IgD-negative memory B cell (primary cell): Measurements from ENCODE around the gene TRIB2. TPM values are rescaled to one million over a fixed set of nuclear protein-coding genes. Genes with fewer than 3 reads are reported as not detected.

Experiments
- H3K27ac Mint-ChIP-seq, 3 donors: one replicate each; pipeline ENCODE4 v1.8.0; 2020 to 2022; ENCODE audit warnings: mild to moderate bottlenecking in 3 of 3, mixed read lengths in 3 of 3, moderate library complexity in 1 of 3
- H3K27me3 Mint-ChIP-seq: one replicate; pipeline ENCODE4 v1.8.0; 2021; ENCODE audit warnings: mixed read lengths
- H3K36me3 Mint-ChIP-seq: one replicate; pipeline ENCODE4 v1.8.0; 2020; ENCODE audit warnings: mild to moderate bottlenecking, mixed read lengths
- H3K4me1 Mint-ChIP-seq, 3 donors: one replicate each; pipeline ENCODE4 v1.8.0; 2020 to 2022; ENCODE audit warnings: mixed read lengths in 3 of 3, mild to moderate bottlenecking in 1 of 3
- H3K4me3 Mint-ChIP-seq, 4 donors: one replicate each; pipeline ENCODE4 v1.8.0; 2020 to 2022; ENCODE audit warnings: mild to moderate bottlenecking in 4 of 4, mixed read lengths in 4 of 4, moderate library complexity in 3 of 4
- H3K9me3 Mint-ChIP-seq, 3 donors: one replicate each; pipeline ENCODE4 v1.8.0; 2020 to 2021; ENCODE audit warnings: mixed read lengths in 3 of 3, mild to moderate bottlenecking in 1 of 3
- polyA plus RNA-seq: library from polyadenylated mRNA; unstranded; fragments of 300-500 nt; fragmentation: Illumina TruSeq; gene quantifications from one replicate; pipeline ENCODE4 v1.2.3, GENCODE V29; 2021

TRIB2 gene
- polyA plus RNA-seq, 1 donor from 2014 or later: 41.2 TPM

DNA sequence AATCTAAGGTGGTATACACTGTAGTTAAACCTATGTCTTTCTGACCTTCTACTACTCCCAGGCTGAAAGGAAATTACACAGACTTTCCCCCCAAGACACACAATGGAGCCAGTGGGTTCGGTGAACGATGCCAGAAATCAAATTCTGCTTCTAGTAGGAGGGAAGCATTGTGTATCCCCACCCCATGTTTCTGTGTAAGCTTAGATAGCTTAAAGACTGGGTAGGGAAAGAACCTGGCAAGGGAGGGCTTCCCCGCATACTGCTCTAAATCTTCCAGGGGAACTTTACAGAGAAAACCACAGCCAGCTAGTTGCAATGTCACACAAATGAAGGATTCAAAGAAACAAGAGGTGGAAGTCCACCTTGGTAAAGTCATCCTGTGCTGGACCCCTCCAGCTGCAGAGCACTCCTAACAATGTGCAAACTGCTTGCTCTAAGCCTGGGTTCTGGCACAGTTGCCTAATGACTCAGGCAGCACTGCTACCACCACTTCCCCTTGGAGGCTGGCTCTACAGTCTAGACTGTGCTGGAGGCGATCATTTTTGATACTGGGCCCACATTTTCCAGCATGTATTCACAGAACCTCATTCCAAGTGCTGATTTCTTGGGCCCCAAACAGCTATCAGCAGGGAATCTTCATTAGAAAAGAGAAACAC is 47.5 kb downstream of the TRIB2 start:
- Mint-ChIP-seq H3K36me3 (no peaks in the 10 kb centered on the region), H3K4me3 (no peak overlapping the region), H3K9me3 (peaks cover 0 to 8% (median 0%) of the 10 kb centered on the region in 3 donors), H3K27ac (no peak overlapping the region), H3K27me3 (peaks cover 13% of the 10 kb centered on the region), H3K4me1 (no peaks in the 10 kb centered on the region)

GRCh38 chr2:12764849-12765605 is 48.3 kb downstream of the TRIB2 start:
- H3K27me3 Mint-ChIP-seq: peaks cover 20% of the 10 kb centered on the region
- peaks cover 0 to 8% (median 0%) of the 10 kb centered on the region in 3 donors for H3K9me3 Mint-ChIP-seq
- H3K4me1 Mint-ChIP-seq: no peaks in the 10 kb centered on the region
- H3K4me3 Mint-ChIP-seq: no peak overlapping the region
- no peaks in the 10 kb centered on the region for H3K36me3 Mint-ChIP-seq
- H3K27ac Mint-ChIP-seq: no peak overlapping the region

DNA sequence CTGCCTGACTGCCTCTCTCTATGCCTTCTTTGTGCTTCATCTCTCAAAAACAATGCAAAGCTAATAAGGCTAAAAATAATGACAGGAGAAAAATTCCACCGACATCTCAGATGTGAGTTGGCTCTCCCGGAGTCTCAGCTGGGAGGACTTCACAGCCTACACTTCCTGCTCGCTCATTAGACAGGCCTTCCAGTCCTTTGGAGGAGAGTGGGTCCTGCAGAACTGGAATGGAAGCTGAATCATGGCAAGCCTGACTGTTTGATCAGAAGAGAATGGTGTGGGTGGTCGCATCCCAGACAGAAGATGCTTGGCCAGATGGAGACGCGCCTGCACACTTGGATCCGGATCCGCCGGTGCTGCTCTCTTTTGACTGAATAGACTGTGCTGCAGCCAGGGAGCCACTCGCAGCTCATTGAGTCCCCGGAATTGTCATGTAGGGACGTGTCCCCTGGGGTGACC is 49.7 kb downstream of the TRIB2 start:
- Mint-ChIP-seq H3K36me3 (no peaks in the 10 kb centered on the region), H3K27ac (no peak overlapping the region), H3K27me3 (peaks cover 24% of the 10 kb centered on the region), H3K9me3 (peaks cover 0 to 8% (median 0%) of the 10 kb centered on the region in 3 donors), H3K4me1 (no peaks in the 10 kb centered on the region), H3K4me3 (no peak overlapping the region)

GRCh38 chr2:12767541-12767940 is 50.8 kb downstream of the TRIB2 start:
- no peaks in the 10 kb centered on the region for H3K4me1 Mint-ChIP-seq
- no peak overlapping the region for H3K27ac Mint-ChIP-seq
- H3K4me3 Mint-ChIP-seq: no peak overlapping the region
- H3K9me3 Mint-ChIP-seq: peaks cover 0 to 8% (median 0%) of the 10 kb centered on the region in 3 donors
- H3K36me3 Mint-ChIP-seq: no peaks in the 10 kb centered on the region
- H3K27me3 Mint-ChIP-seq: peaks cover 21% of the 10 kb centered on the region

DNA sequence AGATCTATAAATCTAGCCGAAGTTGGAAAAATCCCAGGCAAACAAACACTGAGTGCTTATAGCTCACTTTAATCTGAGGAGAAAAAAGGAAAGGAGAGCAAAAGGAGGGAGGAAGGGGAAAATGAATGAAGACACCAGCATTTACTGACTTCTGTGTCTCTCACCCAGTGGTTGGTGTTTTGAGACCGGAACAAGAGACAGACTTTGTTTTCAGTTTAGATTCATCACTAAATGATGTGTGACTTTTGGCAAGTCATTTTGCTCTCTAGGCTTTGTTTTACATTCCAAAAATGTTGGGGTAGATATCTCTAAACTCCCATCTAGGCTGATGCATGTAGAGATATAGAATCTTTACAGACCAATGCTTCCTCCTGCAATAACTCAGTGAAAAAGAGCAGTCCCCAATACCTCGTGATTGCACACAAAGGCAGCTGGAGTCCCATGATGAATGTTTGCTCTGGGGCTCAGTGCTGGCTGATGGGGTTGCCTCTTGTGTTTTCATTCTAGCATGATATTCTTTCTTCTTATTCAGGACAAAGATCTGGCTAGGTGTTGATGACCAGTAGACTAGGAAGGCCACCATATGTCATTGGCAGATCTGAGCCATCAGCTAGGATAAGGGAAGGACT is 51.4 kb downstream of the TRIB2 start:
- Mint-ChIP-seq H3K4me1 (no peaks in the 10 kb centered on the region), H3K9me3 (peaks cover 0 to 8% (median 0%) of the 10 kb centered on the region in 3 donors), H3K36me3 (no peaks in the 10 kb centered on the region), H3K27ac (no peak overlapping the region), H3K4me3 (no peak overlapping the region), H3K27me3 (peaks cover 19% of the 10 kb centered on the region)

- Mint-ChIP-seq H3K4me3 (no peak overlapping the region), H3K9me3 (peaks cover 0 to 3% (median 3%) of the 10 kb centered on the region in 3 donors), H3K27me3 (peaks cover 19% of the 10 kb centered on the region), H3K4me1 (no peaks in the 10 kb centered on the region), H3K36me3 (no peaks in the 10 kb centered on the region), H3K27ac (no peak overlapping the region)
These were observed 52.9 kb downstream of the TRIB2 start for GRCh38 chr2:12769492-12770105.

DNA sequence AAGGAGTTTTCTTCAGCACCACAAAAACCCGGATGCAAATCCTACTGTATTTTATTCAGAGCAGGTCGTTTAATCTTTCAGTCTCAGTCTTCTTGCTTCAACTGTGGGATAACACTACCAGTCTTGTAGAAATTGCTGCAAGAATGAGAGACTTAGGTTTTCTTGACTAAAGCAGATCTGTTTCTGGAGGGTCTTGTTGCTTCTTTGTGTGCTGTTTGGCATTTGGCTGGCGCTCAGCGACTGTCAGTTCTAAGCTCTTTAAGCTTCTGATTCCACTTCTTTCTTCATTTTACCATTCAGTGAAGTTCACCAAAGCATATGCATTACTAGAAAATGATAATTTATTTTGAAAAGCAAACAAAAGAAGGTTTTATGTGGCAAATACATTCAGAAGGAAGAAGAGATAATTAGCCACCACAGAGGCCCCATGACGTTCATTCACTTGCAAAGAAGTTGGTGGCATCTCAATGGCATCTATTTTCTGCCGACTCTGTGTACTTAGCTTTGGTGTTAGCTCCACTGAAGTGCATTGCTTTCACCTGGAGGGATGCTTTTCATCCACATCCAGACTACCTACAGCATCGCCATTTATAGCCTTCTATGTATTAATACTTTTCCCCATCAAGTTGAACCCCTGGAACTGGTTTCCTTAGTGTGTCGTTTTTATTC is 53.7 kb downstream of the TRIB2 start:
- no peaks in the 10 kb centered on the region for H3K4me1 Mint-ChIP-seq
- H3K27me3 Mint-ChIP-seq: peaks cover 19% of the 10 kb centered on the region
- H3K27ac Mint-ChIP-seq: no peak overlapping the region
- no peaks in the 10 kb centered on the region for H3K36me3 Mint-ChIP-seq
- H3K9me3 Mint-ChIP-seq: peaks cover 0 to 3% (median 0%) of the 10 kb centered on the region in 3 donors
- H3K4me3 Mint-ChIP-seq: no peak overlapping the region

GRCh38 chr2:12771154-12771553 is 54.4 kb downstream of the TRIB2 start:
- Mint-ChIP-seq H3K4me3 (no peak overlapping the region), H3K27me3 (peaks cover 15% of the 10 kb centered on the region), H3K4me1 (no peaks in the 10 kb centered on the region)

DNA sequence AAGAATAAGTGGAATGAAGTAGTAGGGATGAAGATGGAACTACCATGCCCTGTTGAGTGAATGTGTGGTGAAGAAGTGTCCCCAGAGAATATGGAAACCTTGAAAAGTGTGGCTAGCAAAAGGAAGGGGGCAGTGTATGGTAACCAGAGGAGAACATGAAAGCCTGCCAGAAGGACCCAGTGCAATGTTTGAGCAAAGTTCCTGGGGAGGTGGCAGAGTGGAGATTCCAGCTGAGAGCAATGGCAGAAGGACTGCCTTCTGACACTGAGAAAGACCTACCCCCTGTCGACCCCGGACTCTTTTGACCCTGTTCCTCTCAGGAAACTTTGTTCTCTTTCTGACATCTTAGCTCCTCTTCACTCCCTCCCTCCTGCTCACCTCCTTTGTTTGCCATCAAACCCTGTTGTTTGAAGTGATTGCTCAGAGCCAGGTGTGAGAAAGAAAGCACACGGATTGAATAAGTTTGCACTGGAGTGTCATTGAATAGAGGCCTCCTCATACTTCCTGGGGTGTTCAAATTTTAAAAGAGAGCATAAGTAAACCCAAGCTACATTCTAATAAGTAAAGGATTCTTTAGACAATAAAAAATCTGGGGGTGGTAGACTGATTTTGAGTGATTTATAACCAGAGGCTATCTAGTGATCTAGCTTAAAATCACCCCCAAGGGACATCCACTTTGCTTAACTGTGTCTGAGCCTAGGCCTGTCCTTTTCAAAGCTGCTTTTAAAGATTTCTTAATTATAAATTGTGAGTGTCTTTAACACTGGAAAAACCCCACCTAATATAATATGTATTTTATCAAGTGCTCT is 57.1 kb downstream of the TRIB2 start:
- Mint-ChIP-seq H3K36me3 (no peaks in the 10 kb centered on the region), H3K4me1 (no peaks in the 10 kb centered on the region), H3K27ac (no peak overlapping the region), H3K27me3 (peaks cover 13% of the 10 kb centered on the region), H3K9me3 (peaks cover 0 to 3% (median 0%) of the 10 kb centered on the region in 3 donors), H3K4me3 (no peak overlapping the region)

More at GRCh38 chr2:12771154-12771553, 54.4 kb downstream of the TRIB2 start:
- no peaks in the 10 kb centered on the region for H3K36me3 Mint-ChIP-seq
- H3K9me3 Mint-ChIP-seq: peaks cover 0 to 3% (median 0%) of the 10 kb centered on the region in 3 donors
- no peak overlapping the region for H3K27ac Mint-ChIP-seq

DNA sequence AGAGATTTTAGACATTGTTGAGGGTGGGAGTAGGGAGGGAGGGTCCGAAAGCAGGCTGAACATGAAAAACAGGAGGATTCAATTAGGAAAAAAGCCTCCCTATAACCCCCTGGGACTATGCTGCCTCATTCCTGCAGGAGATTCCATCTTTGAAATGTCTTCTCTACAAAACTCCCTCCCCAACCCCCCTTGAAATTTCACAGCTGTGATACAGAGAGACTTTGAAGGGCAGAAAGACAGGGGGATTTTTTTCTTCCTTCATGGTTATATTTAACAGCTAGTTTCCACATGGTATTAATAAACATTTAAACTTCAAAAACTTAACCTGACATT is 57.6 kb downstream of the TRIB2 start:
- peaks cover 0 to 3% (median 0%) of the 10 kb centered on the region in 3 donors for H3K9me3 Mint-ChIP-seq
- H3K27me3 Mint-ChIP-seq: peaks cover 12% of the 10 kb centered on the region
- no peaks in the 10 kb centered on the region for H3K36me3 Mint-ChIP-seq
- H3K27ac Mint-ChIP-seq: no peak overlapping the region
- H3K4me3 Mint-ChIP-seq: no peak overlapping the region
- no peaks in the 10 kb centered on the region for H3K4me1 Mint-ChIP-seq

DNA sequence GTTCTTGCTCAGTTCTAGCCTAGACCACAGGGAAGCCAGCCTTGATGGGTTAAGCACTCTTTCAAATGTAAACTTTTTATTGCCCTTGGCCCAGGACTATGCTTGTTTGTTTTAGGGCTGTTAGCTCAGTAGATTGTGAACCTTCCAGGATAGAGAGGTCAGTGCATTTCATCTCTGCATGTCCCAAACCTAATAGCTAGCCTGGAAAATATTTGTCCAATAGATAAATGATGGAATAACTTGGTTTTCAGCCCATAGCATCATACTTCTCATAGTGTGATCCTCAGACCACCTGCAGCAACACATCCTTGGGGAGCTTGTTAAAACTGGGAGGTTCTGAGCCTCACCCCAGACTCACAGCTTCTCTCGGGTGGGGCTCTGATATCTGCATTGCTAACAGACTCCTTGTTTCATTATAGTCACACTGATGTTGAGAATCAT is 59.8 kb downstream of the TRIB2 start:
- Mint-ChIP-seq H3K27me3 (peaks cover 3% of the 10 kb centered on the region), H3K27ac (no peak overlapping the region), H3K4me1 (no peaks in the 10 kb centered on the region)

GRCh38 chr2:12778369-12778768 is 61.6 kb downstream of the TRIB2 start:
- Mint-ChIP-seq H3K27ac (no peak overlapping the region), H3K27me3 (peaks cover 5% of the 10 kb centered on the region), H3K9me3 (peaks cover 0 to under 1% (median 0%) of the 10 kb centered on the region in 3 donors), H3K4me1 (no peaks in the 10 kb centered on the region), H3K36me3 (no peaks in the 10 kb centered on the region), H3K4me3 (no peak overlapping the region)

More for the DNA sequence above, 59.8 kb downstream of the TRIB2 start:
- Mint-ChIP-seq H3K36me3 (no peaks in the 10 kb centered on the region), H3K4me3 (no peak overlapping the region), H3K9me3 (peaks cover 0 to 3% (median 0%) of the 10 kb centered on the region in 3 donors)

DNA sequence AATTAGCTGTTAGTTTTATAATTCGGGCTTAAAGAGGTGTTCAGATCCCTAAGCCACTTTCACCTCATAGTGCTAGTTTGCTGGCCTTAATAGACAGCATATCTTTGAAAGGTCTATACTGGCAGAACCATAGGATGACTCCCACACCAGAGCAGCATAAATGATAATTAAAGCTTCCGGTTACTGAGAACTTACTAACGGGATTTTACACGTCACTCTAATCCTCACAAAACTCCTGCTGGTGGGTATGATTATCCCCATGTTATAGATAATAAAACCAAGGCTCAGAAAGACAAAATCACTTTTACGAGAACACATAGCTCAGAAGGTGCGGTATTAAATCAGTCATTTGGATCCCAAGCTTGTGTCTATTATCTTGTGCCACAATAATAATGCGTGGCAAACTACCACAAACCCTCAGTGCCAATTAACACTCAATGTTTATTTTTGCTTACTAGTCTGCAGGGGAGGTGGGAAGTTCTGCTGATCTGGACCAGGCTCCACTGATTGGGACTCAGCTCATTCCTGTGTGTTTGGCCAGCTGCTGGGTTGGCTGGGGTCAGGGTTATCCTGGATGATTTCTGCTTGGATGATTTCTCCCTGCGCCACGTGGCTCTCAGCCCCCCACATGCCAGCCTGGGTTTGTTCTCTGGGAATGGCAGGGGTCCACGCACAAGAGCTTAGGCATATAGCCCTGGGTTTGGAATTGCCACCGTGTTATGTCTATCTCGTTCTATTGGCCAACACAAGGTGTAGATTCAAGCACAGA is 62.3 kb downstream of the TRIB2 start:
- no peak overlapping the region for H3K27ac Mint-ChIP-seq
- no peaks in the 10 kb centered on the region for H3K4me1 Mint-ChIP-seq
- H3K27me3 Mint-ChIP-seq: peaks cover 5% of the 10 kb centered on the region
- no peaks in the 10 kb centered on the region for H3K9me3 Mint-ChIP-seq
- no peak overlapping the region for H3K4me3 Mint-ChIP-seq
- H3K36me3 Mint-ChIP-seq: no peaks in the 10 kb centered on the region
